HepG2 (cell line): Measurements from ENCODE around the gene WBP1. TPM values are rescaled to one million over a fixed set of nuclear protein-coding genes. Genes with fewer than 3 reads are reported as not detected.

Experiments
- ATF4 ChIP-seq, 2 experiments: fragments of 450-650 bp in 1 of 2; sonication (generic) in 1 of 2; formaldehyde crosslinking; IDR thresholded peaks; 2 replicates each; pipeline versions ENCODE4 v1.5.0 to v1.8.0; 2020 to 2022; ENCODE audit warnings: mild to moderate bottlenecking in 1 of 2, missing genetic modification reagents in 1 of 2
- ATM ChIP-seq: fragments of 450-650 bp; IDR thresholded peaks from 2 replicates; pipeline ENCODE4 v1.7.1; 2017; ENCODE audit warnings: mild to moderate bottlenecking, borderline replicate concordance
- GMEB1 ChIP-seq: sonication (generic); formaldehyde crosslinking; IDR thresholded peaks from 2 replicates; pipeline ENCODE4 v1.5.1; 2020; ENCODE audit warnings: missing genetic modification reagents, mild to moderate bottlenecking, borderline replicate concordance
- PHF20 ChIP-seq: sonication (generic); formaldehyde crosslinking; IDR thresholded peaks from 2 replicates; pipeline ENCODE4 v1.5.0; 2020; ENCODE audit warnings: mild to moderate bottlenecking, missing genetic modification reagents
- RAD21 ChIP-seq: fragments of 450-650 bp; formaldehyde crosslinking; IDR thresholded peaks from 2 replicates; pipeline ENCODE4 v1.5.0; 2020; ENCODE audit warnings: mild to moderate bottlenecking
- SSRP1 ChIP-seq: IDR thresholded peaks from 2 replicates; pipeline ENCODE4 v1.6.1; 2016; ENCODE audit warnings: control low read depth
- ZFP41 ChIP-seq: sonication (generic); formaldehyde crosslinking; IDR thresholded peaks from 2 replicates; pipeline ENCODE4 v1.4.0; 2020; ENCODE audit warnings: mild to moderate bottlenecking, missing genetic modification reagents, borderline replicate concordance
- ZFY ChIP-seq: sonication (generic); formaldehyde crosslinking; IDR thresholded peaks from 2 replicates; pipeline ENCODE4 v1.4.0; 2020; ENCODE audit warnings: missing genetic modification reagents
- ZNF142 ChIP-seq: sonication (generic); formaldehyde crosslinking; IDR thresholded peaks from 2 replicates; pipeline ENCODE4 v1.4.0; 2020; ENCODE audit warnings: missing genetic modification reagents
- ZNF224 ChIP-seq: sonication (generic); formaldehyde crosslinking; IDR thresholded peaks from 2 replicates; pipeline ENCODE4 v1.5.0; 2020; ENCODE audit warnings: mild to moderate bottlenecking, missing genetic modification reagents
- ZNF720 ChIP-seq: sonication (generic); formaldehyde crosslinking; IDR thresholded peaks from 2 replicates; pipeline ENCODE4 v1.4.0; 2020; ENCODE audit warnings: missing genetic modification reagents
- ZNF772 ChIP-seq: sonication (generic); formaldehyde crosslinking; IDR thresholded peaks from 2 replicates; pipeline ENCODE4 v1.5.0; 2020; ENCODE audit warnings: mild to moderate bottlenecking, missing genetic modification reagents
- polyA plus RNA-seq, 8 experiments: library from polyadenylated mRNA; depleted of rRNA in 3 of 8; stranded (reverse) in 7 of 8; unstranded in 1 of 8; fragments of >200 nt; fragmentation: Illumina TruSeq in 4 of 8; extraction: Trizol in 4 of 8; gene quantifications; 2 replicates each; pipeline versions ENCODE4 v1.2.1 to v1.2.3, GENCODE V29; 2011 to 2016; ENCODE audit warnings: low read depth in 4 of 8, missing spikeins in 1 of 8, mixed read lengths in 1 of 8; ENCODE audit not compliant: insufficient read depth in 1 of 8
- total RNA-seq, 5 experiments: library from RNA; depleted of rRNA; stranded (reverse); fragments of >200 nt; fragmentation: Illumina TruSeq; extraction: Trizol; gene quantifications; 2 replicates each; pipeline ENCODE4 v1.2.3, GENCODE V29; 2016; ENCODE audit warnings: low read depth in 1 of 5
- TF ChIP-seq, protein P1 (sequence below): sonication (generic); formaldehyde crosslinking; IDR thresholded peaks from 2 replicates; pipeline ENCODE4 v1.4.0; 2020; ENCODE audit warnings: missing genetic modification reagents, borderline replicate concordance
- TF ChIP-seq, protein P2 (sequence below): sonication (generic); formaldehyde crosslinking; IDR thresholded peaks from 2 replicates; pipeline ENCODE4 v1.4.0; 2020; ENCODE audit warnings: low read depth, mild to moderate bottlenecking, missing genetic modification reagents

WBP1 gene
- total and polyA plus RNA-seq, 2 of the 13 experiments (the other 11 are each of a cell fraction or from before 2014, with no cell fraction given), result 38.8 to 85.7 TPM

DNA sequence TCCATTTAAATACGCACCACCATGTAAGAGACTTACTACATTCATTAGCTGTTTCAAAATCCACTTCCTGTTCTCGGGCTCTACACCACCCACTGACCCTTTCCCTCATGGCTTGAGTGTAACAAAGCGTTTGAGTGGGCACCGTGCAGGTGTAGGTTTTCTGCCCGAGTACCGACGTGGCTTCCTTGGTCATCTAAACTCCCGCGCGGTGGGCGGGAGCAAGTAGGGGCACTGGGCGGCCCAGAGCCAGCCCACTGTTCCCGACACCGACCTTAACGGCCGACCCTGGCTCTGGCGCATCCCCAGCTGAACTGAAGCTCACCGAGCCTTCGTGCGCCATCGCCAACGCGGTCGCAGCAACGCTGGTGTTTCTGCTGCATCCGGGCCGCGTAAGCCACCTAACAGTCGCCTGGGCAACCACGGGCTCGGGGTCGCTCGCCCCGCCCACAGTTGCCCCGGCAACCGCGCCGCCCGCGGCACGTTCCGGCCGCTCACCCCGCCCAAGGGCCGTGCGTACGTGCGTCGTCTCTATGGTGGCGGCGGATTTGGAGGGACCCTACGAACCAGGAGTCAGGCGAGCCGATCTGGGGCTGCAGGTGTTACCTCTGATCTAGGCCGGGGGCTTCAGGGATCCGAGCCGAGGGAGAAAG, 36.9 kb upstream of the WBP1 start, which contains the start of the genes C2orf81 and WDR54 (continued):
- TF ChIP-seq, protein P1, sequence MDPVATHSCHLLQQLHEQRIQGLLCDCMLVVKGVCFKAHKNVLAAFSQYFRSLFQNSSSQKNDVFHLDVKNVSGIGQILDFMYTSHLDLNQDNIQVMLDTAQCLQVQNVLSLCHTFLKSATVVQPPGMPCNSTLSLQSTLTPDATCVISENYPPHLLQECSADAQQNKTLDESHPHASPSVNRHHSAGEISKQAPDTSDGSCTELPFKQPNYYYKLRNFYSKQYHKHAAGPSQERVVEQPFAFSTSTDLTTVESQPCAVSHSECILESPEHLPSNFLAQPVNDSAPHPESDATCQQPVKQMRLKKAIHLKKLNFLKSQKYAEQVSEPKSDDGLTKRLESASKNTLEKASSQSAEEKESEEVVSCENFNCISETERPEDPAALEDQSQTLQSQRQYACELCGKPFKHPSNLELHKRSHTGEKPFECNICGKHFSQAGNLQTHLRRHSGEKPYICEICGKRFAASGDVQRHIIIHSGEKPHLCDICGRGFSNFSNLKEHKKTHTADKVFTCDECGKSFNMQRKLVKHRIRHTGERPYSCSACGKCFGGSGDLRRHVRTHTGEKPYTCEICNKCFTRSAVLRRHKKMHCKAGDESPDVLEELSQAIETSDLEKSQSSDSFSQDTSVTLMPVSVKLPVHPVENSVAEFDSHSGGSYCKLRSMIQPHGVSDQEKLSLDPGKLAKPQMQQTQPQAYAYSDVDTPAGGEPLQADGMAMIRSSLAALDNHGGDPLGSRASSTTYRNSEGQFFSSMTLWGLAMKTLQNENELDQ, result no peak
- TF ChIP-seq ATF4 (CRISPR knock-in tag; IDR thresholded peaks at IDR 0.05) (0 out of 4 replicates have a peak, but pooled peaks of 1 of the 2 experiments have one; percentile 7), ZFY (CRISPR knock-in tag) (peak; percentile 68), ZNF142 (CRISPR knock-in tag) (peak; percentile 53; the same call in 1 of the 2 replicates), GMEB1 (CRISPR knock-in tag) (peak; percentile 98), ZFP41 (CRISPR knock-in tag) (0 out of 2 replicates have a peak, but pooled peaks have one; percentile 36), ZNF224 (CRISPR knock-in tag) (no peak), ZNF772 (peak; percentile 59; the same call in 1 of the 2 replicates), ZNF720 (CRISPR knock-in tag) (no peak), ATM (no peak), SSRP1 (CRISPR knock-in tag) (no peak), RAD21 (CRISPR knock-in tag) (no peak; the same call in 1 of the 2 replicates), PHF20 (CRISPR knock-in tag) (no peak; the same call in 1 of the 2 replicates)
- TF ChIP-seq, protein P2, sequence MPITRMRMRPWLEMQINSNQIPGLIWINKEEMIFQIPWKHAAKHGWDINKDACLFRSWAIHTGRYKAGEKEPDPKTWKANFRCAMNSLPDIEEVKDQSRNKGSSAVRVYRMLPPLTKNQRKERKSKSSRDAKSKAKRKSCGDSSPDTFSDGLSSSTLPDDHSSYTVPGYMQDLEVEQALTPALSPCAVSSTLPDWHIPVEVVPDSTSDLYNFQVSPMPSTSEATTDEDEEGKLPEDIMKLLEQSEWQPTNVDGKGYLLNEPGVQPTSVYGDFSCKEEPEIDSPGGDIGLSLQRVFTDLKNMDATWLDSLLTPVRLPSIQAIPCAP, result no peak
